Central memory CD4-positive, alpha-beta T cell (primary cell): ENCODE data around the gene NUTM1.

ENCODE experiments used
- DNase-seq: peaks from one replicate; pipeline ENCODE4 v3.0.0; 2022
- total RNA-seq, 3 experiments: gene quantifications; one replicate each; lab custom pipeline; 2026; lab: John Stamatoyannopoulos, UW

NUTM1 gene, protein sequence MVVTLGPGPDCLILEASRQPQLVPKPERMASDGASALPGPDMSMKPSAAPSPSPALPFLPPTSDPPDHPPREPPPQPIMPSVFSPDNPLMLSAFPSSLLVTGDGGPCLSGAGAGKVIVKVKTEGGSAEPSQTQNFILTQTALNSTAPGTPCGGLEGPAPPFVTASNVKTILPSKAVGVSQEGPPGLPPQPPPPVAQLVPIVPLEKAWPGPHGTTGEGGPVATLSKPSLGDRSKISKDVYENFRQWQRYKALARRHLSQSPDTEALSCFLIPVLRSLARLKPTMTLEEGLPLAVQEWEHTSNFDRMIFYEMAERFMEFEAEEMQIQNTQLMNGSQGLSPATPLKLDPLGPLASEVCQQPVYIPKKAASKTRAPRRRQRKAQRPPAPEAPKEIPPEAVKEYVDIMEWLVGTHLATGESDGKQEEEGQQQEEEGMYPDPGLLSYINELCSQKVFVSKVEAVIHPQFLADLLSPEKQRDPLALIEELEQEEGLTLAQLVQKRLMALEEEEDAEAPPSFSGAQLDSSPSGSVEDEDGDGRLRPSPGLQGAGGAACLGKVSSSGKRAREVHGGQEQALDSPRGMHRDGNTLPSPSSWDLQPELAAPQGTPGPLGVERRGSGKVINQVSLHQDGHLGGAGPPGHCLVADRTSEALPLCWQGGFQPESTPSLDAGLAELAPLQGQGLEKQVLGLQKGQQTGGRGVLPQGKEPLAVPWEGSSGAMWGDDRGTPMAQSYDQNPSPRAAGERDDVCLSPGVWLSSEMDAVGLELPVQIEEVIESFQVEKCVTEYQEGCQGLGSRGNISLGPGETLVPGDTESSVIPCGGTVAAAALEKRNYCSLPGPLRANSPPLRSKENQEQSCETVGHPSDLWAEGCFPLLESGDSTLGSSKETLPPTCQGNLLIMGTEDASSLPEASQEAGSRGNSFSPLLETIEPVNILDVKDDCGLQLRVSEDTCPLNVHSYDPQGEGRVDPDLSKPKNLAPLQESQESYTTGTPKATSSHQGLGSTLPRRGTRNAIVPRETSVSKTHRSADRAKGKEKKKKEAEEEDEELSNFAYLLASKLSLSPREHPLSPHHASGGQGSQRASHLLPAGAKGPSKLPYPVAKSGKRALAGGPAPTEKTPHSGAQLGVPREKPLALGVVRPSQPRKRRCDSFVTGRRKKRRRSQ
- total RNA-seq: 0 to 0.39 (median 0) reads per million in 3 experiments

DNA sequence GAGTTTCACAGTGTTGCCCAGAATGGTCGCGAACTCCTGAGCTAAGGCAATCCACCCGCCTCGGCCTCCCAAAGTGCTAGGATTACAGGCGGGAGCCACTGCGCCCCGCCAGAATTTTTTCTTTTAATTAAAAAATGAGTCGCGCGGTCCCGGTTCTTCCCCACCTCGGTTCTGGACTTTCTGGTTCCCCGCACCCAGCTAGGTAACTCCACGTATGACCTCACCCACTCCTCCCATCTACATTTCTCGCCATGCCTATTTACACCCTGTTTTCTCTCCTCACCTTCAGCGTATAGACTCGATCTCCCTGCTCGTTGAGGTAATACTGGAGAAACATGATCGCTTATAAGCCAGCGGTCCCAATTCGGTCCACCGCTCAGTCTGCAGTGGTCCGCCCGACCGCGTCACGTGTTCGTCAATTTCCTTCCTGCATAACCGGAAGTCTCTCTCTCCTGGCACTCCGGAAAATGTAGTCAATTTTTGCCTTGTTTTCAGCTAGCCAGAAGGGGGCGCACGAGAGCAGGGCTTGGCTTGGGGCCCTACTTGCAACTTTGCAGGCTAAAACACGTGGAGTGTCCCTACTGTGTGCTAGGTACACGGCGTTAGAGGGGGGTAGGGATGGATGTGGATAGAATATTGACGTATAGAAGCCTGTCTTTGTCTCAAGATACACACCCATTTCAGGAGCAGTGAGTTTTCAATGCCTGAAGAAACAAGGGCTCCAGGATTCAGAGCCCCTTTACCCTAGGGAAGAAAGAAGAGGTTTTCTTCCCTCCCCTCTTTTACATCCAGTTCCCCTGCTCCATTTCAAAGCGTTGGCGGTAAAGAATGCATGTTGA, at the start of gene NUTM1, which contains the start of gene NOP10:
NUTM1 (plus strand) TSS at position 579 of the 839 bp plus-strand sequence. CDS start 382 bp downstream, outside the sequence.
NOP10 (minus strand) TSS at position 400 of the 839 bp plus-strand sequence; CDS start at position 337, 63 bp downstream.
- peak; percentile 90 for DNase-seq

DNA sequence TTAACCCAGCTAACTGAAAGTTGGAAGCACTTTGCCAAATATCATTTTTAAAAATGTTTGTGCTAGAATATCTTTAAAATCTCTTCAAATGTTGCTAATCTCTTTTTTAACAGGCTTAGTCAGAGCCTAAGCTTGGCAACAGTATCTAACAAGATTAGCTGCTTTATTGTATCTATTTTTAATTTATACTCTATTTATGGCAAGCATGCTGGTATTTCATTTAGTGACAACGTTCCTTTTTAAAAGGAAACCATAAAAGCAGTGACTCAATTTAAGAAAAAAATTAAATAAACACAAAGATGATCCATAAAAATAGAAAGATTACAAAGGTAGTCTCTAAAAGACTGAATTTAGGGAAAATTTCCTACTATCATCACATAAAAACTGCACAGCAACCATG, 46.1 kb upstream of the NUTM1 start:
- no peak for DNase-seq

DNA sequence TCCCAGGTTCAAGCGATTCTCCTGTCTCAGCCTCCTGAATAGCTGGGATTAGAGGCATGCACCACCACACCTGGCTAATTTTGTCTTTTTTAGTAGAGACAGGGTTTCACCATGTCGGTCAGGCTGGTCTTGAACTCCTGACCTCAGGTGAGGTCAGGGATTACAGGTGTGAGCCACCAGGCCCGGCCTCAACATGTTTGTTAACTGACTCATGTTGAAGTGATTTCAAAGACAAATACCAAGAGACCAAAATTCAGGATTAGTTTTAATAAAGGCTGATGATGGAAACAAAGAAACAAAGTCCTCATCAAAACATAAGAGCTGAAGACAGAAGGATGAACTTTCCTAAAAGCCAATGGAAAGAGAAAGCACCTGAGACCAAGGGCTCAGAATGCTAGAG, 42.1 kb upstream of the NUTM1 start:
- no peak for DNase-seq

DNA sequence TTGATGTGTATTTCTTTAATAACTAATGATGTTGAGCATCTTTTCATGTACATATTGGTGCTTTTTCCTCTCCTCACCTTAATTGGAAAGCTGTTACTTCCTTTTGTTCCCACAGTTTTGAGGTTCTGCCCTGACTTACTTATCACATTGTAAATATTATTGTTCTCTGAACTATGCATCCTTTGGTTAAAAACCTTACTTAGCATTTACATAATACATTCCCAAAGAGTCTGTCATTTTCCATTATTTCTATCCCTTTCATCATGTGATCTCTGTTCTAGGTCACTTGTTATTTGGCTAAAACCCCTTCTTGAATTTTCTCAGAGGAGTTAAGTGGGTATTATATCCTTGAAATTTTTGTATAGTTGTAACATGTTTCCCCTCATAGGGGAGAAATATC, 38.5 kb upstream of the NUTM1 start:
- DNase-seq: no peak

DNA sequence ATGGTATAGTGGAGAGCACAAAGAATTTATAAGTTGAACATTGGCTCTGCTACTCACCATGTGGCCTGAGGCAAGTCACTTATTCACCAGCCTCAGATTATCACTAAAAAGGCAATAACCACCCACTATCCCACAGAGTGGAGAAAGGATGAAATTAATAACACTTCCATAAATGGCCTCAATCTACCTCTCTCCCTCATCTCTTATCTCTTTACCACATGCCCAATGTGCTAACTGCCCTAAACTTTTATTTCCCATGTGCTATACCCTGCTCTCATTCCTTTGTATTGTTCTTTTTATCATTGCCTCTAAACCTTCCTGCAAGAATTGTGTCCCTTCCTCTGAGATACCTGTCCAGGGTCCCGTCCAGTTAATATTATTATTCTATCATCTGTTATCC, 31.6 kb upstream of the NUTM1 start:
- no peak for DNase-seq

DNA sequence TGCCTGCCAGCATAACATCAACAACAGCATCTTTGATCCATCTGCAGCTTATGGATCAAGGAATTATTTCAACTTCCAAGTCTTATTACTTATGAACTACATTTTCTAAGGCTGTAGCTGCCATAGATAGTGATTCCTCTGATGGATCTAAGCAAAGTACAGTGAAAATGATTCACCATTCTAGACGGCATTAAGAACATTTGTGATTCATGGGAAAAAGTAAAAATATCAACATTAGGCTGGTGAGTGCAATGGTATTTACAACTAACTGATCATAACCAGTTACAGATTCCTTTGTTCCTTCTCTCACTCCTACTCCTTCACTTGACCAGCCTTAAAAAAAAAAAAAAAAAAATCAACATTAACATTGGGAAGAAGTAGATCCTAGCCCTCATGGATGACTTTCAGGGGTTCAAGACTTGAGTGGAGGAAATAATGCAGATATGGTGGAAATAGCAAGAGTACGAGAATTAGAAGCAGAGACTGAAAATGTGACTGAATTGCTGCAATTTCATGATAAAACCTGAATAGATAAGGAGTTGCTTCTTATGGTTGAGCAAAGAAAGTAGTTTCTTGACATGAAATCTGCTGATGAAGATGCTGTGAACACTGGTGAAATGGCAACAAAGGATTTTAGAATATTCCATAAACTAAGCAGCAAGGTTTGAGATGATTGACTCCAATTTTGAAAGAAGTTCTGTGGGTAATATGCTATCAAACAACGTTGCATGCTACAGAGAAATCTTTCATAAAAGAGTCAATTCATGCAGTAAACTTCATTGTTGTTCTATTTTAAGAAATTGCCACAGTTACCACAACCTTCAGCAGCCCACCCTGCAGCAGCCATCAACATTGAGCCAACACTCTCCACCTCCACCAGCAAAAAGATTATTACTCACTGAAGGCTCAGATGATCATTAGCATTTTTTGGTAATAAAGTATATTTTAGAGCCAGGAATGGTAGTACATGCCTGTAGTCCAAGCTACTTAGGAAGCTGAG, 28.3 kb upstream of the NUTM1 start:
- DNase-seq: no peak

DNA sequence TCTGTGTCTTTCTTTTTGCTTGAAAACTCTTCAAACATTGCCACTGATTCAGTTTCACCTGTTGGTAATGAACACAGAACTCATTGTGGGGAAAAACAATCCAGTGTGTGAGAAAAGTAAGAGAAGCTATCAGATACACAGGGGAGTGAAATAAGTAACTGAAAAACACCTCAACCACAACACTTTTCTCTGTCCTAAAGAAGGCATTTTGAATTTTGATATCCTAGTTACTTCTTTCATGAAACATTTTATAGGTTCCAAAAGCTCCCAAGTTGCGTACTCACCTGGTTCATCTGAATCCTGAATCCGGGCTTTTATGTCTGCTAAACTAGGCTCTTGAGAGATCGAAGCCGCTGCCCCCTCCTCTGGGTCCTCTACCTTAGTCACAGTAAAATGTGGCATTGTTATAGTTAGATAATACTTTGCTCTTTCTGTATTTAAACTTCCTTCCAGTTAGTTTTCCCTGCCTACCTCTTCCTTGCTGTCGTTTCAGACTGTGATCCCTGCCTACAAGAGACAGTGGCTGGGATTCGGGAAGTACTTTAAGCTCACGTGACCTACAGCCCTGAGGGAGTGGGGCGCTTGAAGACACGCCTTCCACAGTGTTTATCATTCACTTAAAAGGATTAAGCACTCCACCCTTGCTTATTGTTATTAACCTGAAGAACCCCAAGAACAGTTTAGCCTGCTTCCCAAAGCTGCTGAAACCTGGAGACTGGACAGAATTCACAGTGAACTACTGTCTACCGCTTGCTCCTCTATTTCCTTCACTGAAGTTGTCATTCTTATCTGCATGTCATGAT, 24.6 kb upstream of the NUTM1 start:
- peak; percentile 21 for DNase-seq

DNA sequence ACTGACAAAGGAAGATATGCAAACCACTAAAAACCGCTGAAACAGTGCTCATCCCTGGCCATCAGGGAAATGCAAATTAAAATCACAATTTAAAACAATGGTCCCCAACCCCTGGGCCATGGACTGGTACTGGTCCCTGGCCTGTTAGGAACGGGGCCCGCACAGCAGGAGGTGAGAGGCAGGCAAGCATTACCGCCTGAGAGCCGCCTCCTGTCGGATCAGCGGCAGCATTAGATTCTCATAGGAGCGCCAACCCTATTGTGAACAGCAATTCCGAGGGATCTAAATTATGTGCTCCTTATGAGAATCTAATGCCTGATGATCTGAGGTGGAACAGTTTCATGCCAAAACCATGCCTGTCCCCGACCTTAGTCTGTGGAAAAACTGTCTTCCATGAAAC, 19.9 kb upstream of the NUTM1 start:
- no peak for DNase-seq

DNA sequence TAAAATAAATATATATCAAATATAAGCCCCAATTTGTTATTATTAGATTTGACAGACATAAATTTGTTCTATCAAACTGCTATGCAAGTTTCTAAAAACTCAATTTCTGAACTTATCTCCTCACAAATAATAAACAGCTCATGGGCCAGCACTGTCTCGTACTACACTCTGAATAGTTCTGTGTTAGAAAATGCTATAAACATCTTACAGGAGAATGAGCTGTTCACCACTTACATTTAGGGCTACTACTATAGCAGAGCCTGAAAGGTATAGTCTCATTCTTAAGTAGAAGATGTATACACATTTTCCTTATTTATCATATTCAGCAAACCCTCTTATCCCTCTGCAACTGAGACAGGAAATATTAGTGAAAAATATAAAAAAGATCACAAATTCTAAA, 18.2 kb upstream of the NUTM1 start:
- no peak for DNase-seq

DNA sequence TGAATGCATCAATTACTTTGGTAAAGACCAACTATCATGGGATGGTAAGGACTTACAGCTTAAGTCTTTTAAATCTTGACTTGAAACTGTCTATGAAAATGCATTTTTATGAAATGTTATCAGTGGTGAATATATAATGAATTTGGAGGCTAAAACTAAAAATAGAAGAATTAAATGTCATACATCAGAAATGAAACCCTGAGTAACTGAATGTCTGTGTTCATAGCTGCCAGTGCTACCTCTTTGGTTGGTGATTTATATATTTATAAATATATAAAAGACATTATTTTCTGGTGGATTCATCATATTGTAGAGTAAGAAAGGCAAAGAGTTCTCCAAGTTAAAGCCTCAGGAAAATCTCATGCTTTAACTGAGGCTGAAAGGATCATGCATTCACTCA, 17.7 kb upstream of the NUTM1 start:
- no peak for DNase-seq

DNA sequence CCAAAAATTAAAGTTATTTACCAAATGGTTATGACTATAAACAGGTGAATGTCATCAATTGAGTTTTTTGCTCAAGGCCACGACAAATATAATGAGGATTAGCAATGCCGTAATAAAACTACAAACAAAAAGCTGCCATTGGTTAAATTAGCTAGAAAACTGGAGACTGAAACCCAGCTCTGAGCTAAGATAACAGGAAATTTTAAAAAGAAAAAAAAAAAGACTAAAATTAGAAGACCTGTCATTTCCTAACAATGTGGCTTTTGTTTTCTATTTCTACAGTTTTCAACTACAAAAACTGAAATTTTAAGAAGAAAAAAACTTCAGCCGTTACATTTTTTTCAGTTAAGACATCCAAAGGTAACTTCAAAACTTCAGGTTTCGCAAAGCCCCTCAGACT, 15.2 kb upstream of the NUTM1 start:
- DNase-seq: no peak

DNA sequence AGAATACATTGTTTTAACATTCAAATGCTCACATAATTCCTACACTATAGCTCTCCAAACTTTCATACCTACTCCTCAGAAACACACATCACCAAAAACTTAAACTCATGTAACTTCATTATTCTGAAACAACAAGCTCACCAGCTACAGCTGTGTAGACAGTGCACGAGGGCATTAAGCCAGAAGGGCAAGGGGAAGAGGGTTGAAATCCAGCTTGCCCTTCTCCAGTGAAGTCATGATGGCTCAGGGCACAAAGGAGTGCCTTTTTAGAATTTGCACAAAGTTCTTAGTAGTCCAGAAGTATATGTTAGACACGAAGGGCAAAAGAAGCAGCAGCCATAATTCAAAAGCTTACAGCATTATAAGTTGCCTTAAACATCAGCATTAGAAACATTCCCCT, 14.1 kb upstream of the NUTM1 start:
- no peak for DNase-seq

DNA sequence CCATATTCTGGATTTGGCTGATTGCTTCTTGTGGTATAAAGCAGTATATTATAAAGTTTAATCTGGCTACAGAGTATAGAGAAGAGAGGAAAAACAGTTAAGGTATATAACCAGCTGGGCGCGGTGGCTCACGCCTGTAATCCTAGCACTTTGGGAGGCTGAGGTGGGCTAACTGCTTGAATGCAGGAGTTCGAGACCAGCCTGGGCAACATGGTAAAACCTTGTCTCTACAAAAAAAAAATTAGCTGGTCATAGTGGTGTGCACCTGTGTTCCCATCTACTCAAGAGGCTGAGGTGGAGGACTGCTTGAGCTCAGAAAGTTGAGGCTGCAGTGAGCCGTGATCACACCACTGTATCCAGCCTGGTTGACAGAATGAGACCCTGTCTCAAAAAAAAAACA, 12.8 kb upstream of the NUTM1 start:
- no peak for DNase-seq

DNA sequence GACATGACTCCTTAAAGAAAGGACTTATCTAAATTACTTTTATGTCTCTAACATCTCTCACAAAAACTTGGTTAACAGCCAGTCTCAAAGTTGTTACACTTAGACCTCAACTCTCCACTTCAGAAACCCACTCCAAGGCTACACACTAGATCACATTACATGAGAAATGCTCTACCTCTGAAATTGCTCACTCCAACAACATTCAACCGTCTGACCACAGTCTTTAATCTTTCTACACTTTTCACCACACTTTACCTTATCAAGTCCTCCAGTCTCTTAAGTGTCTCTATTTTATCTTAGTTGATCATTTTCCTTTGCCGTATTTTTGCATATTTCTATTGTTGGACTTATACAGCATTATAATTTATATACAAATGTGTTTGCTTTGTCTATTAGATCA, 11.3 kb upstream of the NUTM1 start:
- peak; percentile 19 for DNase-seq

DNA sequence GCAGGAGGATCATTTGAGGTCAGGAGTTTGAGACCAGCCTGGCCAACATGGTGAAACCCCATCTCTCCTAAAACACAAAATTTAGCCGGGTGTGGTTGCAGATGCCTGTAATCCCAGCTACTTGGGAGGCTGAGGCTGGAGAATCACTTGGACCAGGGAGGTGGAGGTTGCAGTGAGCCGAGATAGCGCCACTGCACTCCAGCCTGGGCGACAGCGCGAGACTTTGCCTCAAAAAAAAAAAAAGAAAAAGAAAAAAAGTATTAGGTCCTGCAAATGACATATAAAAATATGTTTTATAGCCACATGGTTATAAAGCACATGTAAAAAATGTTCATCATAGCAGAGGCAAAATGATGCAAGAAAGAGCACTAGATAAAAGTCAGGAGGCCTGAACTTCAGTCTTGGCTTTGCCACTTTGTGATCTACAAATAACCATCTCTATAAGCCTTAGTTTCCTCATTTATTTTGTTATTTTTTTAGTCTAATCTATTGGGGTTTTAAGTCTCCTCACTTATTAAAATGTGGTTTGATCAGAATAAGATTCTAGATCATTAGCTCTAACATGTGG, 10.5 kb upstream of the NUTM1 start:
- no peak for DNase-seq

DNA sequence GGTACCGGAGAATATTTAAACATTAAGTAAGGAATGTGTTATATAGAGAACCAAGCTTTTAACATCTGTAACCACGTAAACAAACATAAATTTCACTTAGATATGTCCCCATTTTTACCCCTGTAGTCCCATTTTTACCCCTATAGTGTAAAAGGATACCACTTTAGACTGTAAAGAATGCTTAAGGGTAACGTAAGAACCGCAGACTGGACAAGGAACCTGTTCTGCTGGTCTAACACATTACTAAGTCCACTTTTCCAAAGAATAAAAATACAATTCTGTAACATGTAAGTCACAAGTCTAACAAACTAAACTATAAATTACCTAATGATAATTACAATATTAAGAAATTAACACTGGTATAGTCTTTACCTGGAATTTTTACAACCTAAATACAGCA, 8.4 kb upstream of the NUTM1 start:
- no peak for DNase-seq

DNA sequence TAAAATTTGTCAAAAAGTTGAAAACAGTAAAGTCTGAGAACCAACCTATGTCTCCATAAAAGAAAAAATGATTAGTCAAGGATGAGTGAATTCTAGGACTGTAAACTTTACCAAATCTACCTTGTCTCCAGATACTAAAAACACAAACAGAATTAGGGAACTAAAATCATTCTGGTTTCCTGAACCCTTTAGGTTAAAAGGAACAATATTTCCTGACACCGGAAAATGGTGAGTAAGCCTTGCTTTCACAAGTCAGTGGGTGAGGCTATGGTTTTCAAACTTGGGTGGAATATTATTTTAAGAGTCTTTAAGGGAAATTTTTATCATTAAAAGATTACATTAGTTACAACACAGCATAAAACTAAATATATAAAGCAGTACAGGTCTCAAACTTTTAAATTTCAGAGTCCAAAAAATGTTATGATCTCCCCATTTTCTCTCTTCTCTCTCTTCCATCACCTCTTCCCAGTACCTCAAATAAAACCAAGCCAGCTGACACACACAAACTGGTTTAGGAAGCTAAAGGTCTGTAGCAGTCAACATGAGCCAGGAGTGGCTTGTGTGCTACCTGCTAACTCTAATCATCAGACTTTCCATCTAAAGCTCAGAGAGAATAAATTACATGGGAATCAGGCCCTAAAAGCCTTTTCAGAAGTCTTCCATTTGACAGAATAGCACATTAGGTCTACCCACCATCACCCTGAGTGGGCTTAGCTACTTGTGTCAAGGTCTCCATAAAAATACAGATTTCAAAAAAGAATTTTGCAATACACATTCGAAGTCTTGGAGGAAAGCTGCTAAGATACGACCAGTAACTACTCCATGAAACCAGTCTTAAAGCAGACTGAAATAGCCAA, 7.7 kb upstream of the NUTM1 start:
- no peak for DNase-seq

DNA sequence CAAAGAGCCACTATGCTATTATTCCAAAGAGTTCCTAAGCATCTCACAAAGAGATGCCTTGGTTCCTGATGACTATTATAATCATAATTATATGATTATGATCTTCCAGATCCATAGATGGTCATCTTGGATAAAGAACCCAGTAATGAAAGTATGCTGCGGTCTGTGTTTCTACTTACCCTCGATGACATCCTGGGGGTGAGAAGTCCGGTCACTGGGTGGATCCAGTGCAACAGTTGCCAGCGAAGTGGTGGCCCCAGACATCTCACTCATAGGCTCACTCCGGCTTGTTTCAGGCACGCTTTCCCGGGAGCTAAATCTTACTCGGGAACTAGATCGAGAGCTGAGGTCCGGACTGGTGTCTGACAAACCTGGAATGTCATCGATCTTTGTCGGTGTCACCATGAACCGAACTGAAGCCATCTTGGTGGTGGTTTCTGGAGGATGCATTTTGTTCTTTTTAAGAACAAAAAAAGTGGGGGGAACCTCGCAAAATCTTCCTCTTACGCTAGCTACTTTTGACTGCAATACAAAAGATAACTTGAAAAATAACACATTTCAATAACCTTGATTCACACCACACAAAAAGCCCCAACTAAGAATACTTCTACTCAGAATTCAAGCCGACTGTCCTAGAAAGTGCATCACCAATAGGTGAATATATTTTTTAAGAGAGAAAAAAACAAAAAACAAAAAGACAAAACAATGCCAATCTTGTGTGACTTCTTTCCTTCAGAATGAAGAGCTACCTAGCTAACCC, 6.7 kb upstream of the NUTM1 start:
- no peak for DNase-seq
